Trophoblast cell (in vitro differentiated cells and primary cell): Measurements from ENCODE around the gene OBSCN.

ENCODE experiments used
- DNase-seq, 2 donors: peaks; one replicate each; pipeline ENCODE4 v3.0.0-alpha.2; 2016
- H2AFZ ChIP-seq: 2 replicates; pipeline ENCODE4 v1.6.1; 2013; ENCODE audit warnings: low read length, moderate library complexity, mild to moderate bottlenecking; ENCODE audit not compliant: insufficient read depth, poor library complexity
- H2AK5ac ChIP-seq: 2 replicates; pipeline ENCODE4 v1.6.1; 2013; ENCODE audit warnings: mild to moderate bottlenecking, low read length
- H2BK120ac ChIP-seq: 2 replicates; pipeline ENCODE4 v1.6.1; 2013; ENCODE audit warnings: low read length, mild to moderate bottlenecking, moderate library complexity; ENCODE audit not compliant: insufficient read depth, poor library complexity
- H2BK12ac ChIP-seq: 2 replicates; pipeline ENCODE4 v1.6.1; 2013; ENCODE audit warnings: mild to moderate bottlenecking, low read length, moderate library complexity
- H2BK5ac ChIP-seq: 2 replicates; pipeline ENCODE4 v1.6.1; 2013; ENCODE audit warnings: low read length, low read depth, moderate library complexity, mild to moderate bottlenecking; ENCODE audit not compliant: poor library complexity
- H3K14ac ChIP-seq: 2 replicates; pipeline ENCODE4 v1.6.1; 2013; ENCODE audit warnings: mild to moderate bottlenecking, low read length
- H3K18ac ChIP-seq: 2 replicates; pipeline ENCODE4 v1.6.1; 2013; ENCODE audit warnings: mild to moderate bottlenecking, low read length
- H3K23ac ChIP-seq: 2 replicates; pipeline ENCODE4 v1.6.1; 2013; ENCODE audit warnings: low read length
- H3K27ac ChIP-seq: 2 replicates; pipeline ENCODE4 v1.5.1; 2013; ENCODE audit warnings: low read depth, mild to moderate bottlenecking, inconsistent platforms, low read length, moderate library complexity
- H3K27me3 ChIP-seq: 2 replicates; pipeline ENCODE4 v1.6.1; 2013; ENCODE audit warnings: inconsistent platforms, mild to moderate bottlenecking, low read length, moderate library complexity; ENCODE audit not compliant: insufficient read depth
- H3K36me3 ChIP-seq, 2 experiments: 1 replicate in 1 of 2; 2 replicates in 1 of 2; pipeline ENCODE4 v1.6.1; 2013; ENCODE audit warnings: low read length in 2 of 2, mild to moderate bottlenecking in 2 of 2, moderate library complexity in 1 of 2; ENCODE audit not compliant: insufficient read depth in 2 of 2, control insufficient read depth in 1 of 2
- H3K4ac ChIP-seq: 2 replicates; pipeline ENCODE4 v1.6.1; 2013; ENCODE audit warnings: low read depth, mild to moderate bottlenecking, low read length, moderate library complexity
- H3K4me1 ChIP-seq, 2 experiments: 1 replicate in 1 of 2; 2 replicates in 1 of 2; pipeline ENCODE4 v1.6.1; 2013; ENCODE audit warnings: low read length in 2 of 2, mild to moderate bottlenecking in 2 of 2, moderate library complexity in 1 of 2; ENCODE audit not compliant: insufficient read depth in 2 of 2, control insufficient read depth in 1 of 2
- H3K4me2 ChIP-seq: 2 replicates; pipeline ENCODE4 v1.6.1; 2013; ENCODE audit warnings: inconsistent platforms, mild to moderate bottlenecking, low read length, moderate library complexity
- H3K4me3 ChIP-seq: 2 replicates; pipeline ENCODE4 v1.5.1; 2013; ENCODE audit warnings: mild to moderate bottlenecking, low read depth, low read length, inconsistent platforms
- H3K79me1 ChIP-seq: one replicate; pipeline ENCODE4 v1.6.1; 2013; ENCODE audit warnings: low read length
- H3K79me2 ChIP-seq: 2 replicates; pipeline ENCODE4 v1.6.1; 2013; ENCODE audit warnings: low read length, mild to moderate bottlenecking; ENCODE audit not compliant: control insufficient read depth, insufficient read depth, poor library complexity
- H3K9ac ChIP-seq: 2 replicates; pipeline ENCODE4 v1.6.1; 2013; ENCODE audit warnings: mild to moderate bottlenecking, low read length
- H3K9me3 ChIP-seq: 2 replicates; pipeline ENCODE4 v1.6.1; 2013; ENCODE audit warnings: low read depth, mild to moderate bottlenecking, control low read depth, inconsistent platforms, low read length; ENCODE audit not compliant: insufficient read depth
- H4K12ac ChIP-seq: 2 replicates; pipeline ENCODE4 v1.6.1; 2013; ENCODE audit warnings: low read depth, mild to moderate bottlenecking, low read length, moderate library complexity
- H4K8ac ChIP-seq: 2 replicates; pipeline ENCODE4 v1.6.1; 2013; ENCODE audit warnings: low read depth, mild to moderate bottlenecking, low read length, moderate library complexity
- H4K91ac ChIP-seq: one replicate; pipeline ENCODE4 v1.6.1; 2013; ENCODE audit warnings: low read depth, mild to moderate bottlenecking, low read length, moderate library complexity
- WGBS: extraction: QIAGEN DNeasy Blood & Tissue Kit; methylation state at CpG from one replicate; pipeline ENCODE4 v1.1.7; 2013; ENCODE audit warnings: missing lambda C conversion rate; ENCODE audit not compliant: insufficient read length, insufficient coverage; ENCODE audit errors: extremely low coverage; 5-methylcytosine and 5-hydroxymethylcytosine counted together

Gene OBSCN

DNA sequence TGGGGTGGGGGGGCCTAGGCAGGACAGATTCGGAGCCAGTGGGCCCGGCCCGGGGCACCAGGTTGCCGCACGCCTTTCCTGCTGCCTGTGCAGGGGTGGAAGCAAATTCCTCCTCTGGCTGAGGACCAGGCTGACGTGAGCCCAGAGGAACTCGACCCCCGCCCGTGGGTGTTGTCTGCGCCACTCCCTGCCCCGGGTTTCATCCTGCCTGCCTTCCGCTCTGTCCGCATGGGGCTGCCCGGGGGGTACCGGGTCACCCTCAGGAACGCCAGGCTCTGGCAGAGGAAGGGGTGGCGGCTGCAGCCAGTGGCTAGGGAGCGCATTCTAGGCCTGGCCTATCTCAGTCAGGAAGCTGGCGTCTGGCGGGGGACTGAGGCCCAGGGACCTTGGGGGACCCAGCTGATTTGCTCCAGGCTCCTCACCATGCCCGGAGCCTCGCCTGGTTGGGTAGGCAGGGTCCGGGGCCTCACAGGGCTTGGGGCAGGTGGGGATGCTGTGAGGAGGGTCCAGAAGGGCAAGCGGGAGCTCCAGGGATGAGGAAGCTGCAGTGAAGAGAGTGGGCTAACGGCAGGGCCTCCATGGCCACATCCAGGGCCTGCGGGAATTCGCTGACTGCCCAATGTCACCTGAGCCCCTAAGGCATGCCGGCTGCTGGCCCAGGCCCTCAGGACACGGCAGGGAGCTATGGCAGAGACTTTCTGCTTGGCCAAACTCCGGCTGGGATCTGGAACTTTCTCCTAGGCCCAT, 44.7 kb upstream of the OBSCN start:
- Histone ChIP-seq H4K12ac (peak overlapping the region; percentile 38), H3K14ac (peak overlapping the region; percentile 6)
- DNase-seq, result peak; percentile 32 to 35

DNA sequence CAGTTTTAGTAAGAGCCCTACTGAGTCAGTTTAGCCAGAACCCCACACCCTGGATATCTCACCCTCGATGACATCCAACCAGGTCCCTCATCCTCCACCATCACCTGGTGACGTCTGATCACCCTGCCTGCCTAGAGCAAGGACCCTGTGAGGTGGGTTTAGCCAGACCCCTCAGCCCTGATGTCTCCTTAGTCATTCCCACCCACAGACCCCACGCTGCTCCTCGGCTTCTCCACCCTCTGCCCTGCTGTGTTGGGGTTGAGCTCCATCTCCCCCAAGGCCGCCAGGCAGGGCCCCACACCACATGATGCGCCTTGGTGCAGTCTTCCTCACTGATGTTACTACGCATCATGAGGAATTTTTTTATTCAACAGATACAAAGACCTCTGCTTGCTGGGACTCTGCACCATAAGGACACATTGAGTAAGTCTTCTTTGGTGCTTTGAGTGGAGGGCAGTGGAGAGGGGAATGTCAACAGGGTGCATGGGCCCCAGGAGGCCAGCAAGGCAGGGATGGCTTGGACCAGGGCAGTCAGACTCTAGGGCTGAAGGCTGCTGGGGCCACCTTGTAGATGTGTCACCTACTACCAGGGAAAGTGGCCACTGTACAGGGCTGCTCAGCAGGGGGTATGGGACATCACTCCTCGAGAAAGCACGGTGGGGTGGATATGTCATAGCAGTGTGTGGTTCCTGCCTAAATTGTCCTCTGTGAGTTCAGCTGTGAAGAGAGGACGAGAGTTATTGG, 43.9 kb upstream of the OBSCN start:
- Histone ChIP-seq H2AFZ (peak overlapping the region; percentile 47), H3K27ac (no peak overlapping the region), H3K27me3 (no peaks in the 10 kb centered on the region), H3K79me1 (peaks cover 21% of the 10 kb centered on the region), H4K8ac (no peak overlapping the region), H2BK120ac (no peak overlapping the region), H3K9me3 (no peaks in the 10 kb centered on the region), H2BK5ac (no peak overlapping the region), H3K9ac (peak overlapping the region; percentile 14), H4K91ac (no peak overlapping the region), H4K12ac (peak overlapping the region; percentile 27), H3K18ac (no peak overlapping the region), H2AK5ac (no peak overlapping the region), H3K79me2 (peaks cover 8% of the 10 kb centered on the region), H3K4ac (no peak overlapping the region), H3K4me1 (peaks cover 21 to 23% of the 10 kb centered on the region in 2 experiments), H3K23ac (no peak overlapping the region), H3K14ac (no peak overlapping the region), H2BK12ac (no peak overlapping the region), H3K36me3 (peaks cover 0 to 4% of the 10 kb centered on the region in 2 experiments), H3K4me3 (no peak overlapping the region), H3K4me2 (no peak overlapping the region)
- WGBS, result no CpG with 5 or more reads among the region's 10 CpGs
- no peak for DNase-seq

More for the DNA sequence above, 44.7 kb upstream of the OBSCN start:
- peaks cover 21 to 23% of the 10 kb centered on the region in 2 experiments for H3K4me1 ChIP-seq
- H2AK5ac ChIP-seq, result peak overlapping the region; percentile 42
- H2AFZ ChIP-seq, result no peak overlapping the region
- H4K8ac ChIP-seq, result peak overlapping the region; percentile 29
- no peaks in the 10 kb centered on the region for H3K9me3 ChIP-seq
- H3K4me3 ChIP-seq, result no peak overlapping the region
- H3K9ac ChIP-seq, result no peak overlapping the region
- peaks cover 0 to 4% of the 10 kb centered on the region in 2 experiments for H3K36me3 ChIP-seq
- H3K27me3 ChIP-seq, result no peaks in the 10 kb centered on the region
- H2BK5ac ChIP-seq, result no peak overlapping the region
- H3K23ac ChIP-seq, result no peak overlapping the region
- H3K79me1 ChIP-seq, result peaks cover 21% of the 10 kb centered on the region
- H3K18ac ChIP-seq, result no peak overlapping the region
- no peak overlapping the region for H3K4me2 ChIP-seq
- H2BK120ac ChIP-seq, result peak overlapping the region; percentile 2
- H3K4ac ChIP-seq, result no peak overlapping the region
- H4K91ac ChIP-seq, result peak overlapping the region; percentile 59
- peak overlapping the region; percentile 19 for H3K27ac ChIP-seq
- H3K79me2 ChIP-seq, result peaks cover 8% of the 10 kb centered on the region
- H2BK12ac ChIP-seq, result peak overlapping the region; percentile 35
- no CpG with 5 or more reads among the region's 30 CpGs for WGBS

DNA sequence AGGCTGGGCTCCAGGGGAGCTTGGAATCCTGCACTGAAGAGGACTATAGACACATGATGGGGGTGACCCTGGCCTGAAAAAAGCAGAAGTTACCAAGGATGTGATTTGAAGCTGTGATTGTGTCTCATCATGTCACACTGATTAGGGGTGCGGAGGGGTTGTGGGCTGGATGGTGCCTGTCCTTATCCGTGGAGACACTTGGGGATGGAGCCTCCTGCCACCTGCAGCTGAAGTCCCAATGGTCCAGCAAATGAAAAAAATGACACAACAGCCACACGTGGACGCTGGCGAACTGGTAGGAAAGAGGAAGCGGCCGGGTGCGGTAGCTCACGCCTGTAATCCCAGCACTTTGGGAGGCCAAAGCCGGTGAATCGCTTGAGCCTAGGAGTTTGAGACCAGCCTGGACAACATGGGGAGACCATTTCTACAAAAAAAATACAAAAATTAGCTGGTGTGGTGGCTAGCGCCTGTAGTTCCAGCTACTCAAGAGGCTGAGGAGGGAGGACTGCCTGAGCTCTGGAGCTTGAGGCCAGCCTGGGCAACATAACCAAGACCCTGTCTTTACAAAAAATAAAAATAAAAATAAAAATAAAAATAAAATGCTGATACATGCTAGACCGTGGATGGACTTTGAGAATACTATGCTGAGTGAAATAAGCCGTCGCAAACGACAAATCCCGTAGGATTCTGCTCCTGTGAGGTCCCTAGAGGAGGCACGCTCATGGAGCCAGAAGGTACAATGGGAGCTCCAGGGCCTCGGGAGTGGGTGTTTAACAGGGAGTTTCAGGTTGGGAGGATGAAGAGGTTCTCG, 43.1 kb upstream of the OBSCN start:
- peak overlapping the region; percentile 75 for H2BK5ac ChIP-seq
- peak overlapping the region; percentile 27 for H3K4me3 ChIP-seq
- DNase-seq, result no peak
- peak overlapping the region; percentile 95 for H2AFZ ChIP-seq
- H4K12ac ChIP-seq, result peak overlapping the region; percentile 93
- peak overlapping the region; percentile 31 for H3K27ac ChIP-seq
- H3K9me3 ChIP-seq, result no peaks in the 10 kb centered on the region
- H3K23ac ChIP-seq, result no peak overlapping the region
- peak overlapping the region; percentile 57 for H3K4me2 ChIP-seq
- peak overlapping the region; percentile 84 for H3K18ac ChIP-seq
- peak overlapping the region; percentile 75 for H3K4ac ChIP-seq
- H3K14ac ChIP-seq, result peak overlapping the region; percentile 92
- peaks cover 8% of the 10 kb centered on the region for H3K79me2 ChIP-seq
- H2BK120ac ChIP-seq, result peak overlapping the region; percentile 89
- no peak overlapping the region for H2BK12ac ChIP-seq
- H3K79me1 ChIP-seq, result peaks cover 21% of the 10 kb centered on the region
- no CpG with 5 or more reads among the region's 20 CpGs for WGBS
- no peaks in the 10 kb centered on the region for H3K27me3 ChIP-seq
- H3K9ac ChIP-seq, result peak overlapping the region; percentile 14
- H4K91ac ChIP-seq, result peak overlapping the region; percentile 90
- peak overlapping the region; percentile 99 for H4K8ac ChIP-seq
- H3K36me3 ChIP-seq, result peaks cover 0 to 4% of the 10 kb centered on the region in 2 experiments
- peak overlapping the region; percentile 89 for H2AK5ac ChIP-seq
- peaks cover 21 to 23% of the 10 kb centered on the region in 2 experiments for H3K4me1 ChIP-seq
